Measurements from ENCODE around the gene C9orf153.

C9orf153 gene

GRCh38 chr9:86250123-86250522, 9.3 kb downstream of the C9orf153 start:
- no peak for DNase-seq
- no peak for TF ChIP-seq POLR2A (IDR thresholded peaks at IDR 0.05; ENCODE audit: low read length)
- no peak for TF ChIP-seq GATA1 (IDR thresholded peaks at IDR 0.05; ENCODE audit: low read depth, low read length)

GRCh38 chr9:86248746-86249145, 10.7 kb downstream of the C9orf153 start:
- TF ChIP-seq POLR2A (IDR thresholded peaks at IDR 0.05; ENCODE audit: low read length) (no peak), GATA1 (IDR thresholded peaks at IDR 0.05; ENCODE audit: low read depth, low read length) (no peak)

GRCh38 chr9:86246752-86247161, 12.7 kb downstream of the C9orf153 start:
- peak; percentile 5 for DNase-seq
- TF ChIP-seq GATA1 (IDR thresholded peaks at IDR 0.05; ENCODE audit: low read depth, low read length), result no peak
- TF ChIP-seq POLR2A (IDR thresholded peaks at IDR 0.05; ENCODE audit: low read length), result no peak

More at GRCh38 chr9:86248746-86249145, 10.7 kb downstream of the C9orf153 start:
- no peak for DNase-seq

- DNase-seq, result no peak
These were observed 17.4 kb downstream of the C9orf153 start for GRCh38 chr9:86242071-86242470.

GRCh38 chr9:86241216-86241615, 18.2 kb downstream of the C9orf153 start:
- TF ChIP-seq POLR2A (IDR thresholded peaks at IDR 0.05; ENCODE audit: low read length) (no peak), GATA1 (IDR thresholded peaks at IDR 0.05; ENCODE audit: low read depth, low read length) (no peak)
- DNase-seq, result no peak

More at GRCh38 chr9:86242071-86242470, 17.4 kb downstream of the C9orf153 start:
- TF ChIP-seq POLR2A (IDR thresholded peaks at IDR 0.05; ENCODE audit: low read length), result no peak

GRCh38 chr9:86238861-86239770, 20.3 kb downstream of the C9orf153 start:
- TF ChIP-seq GATA1 (IDR thresholded peaks at IDR 0.05; ENCODE audit: low read depth, low read length), result no peak
- DNase-seq, result no peak

- TF ChIP-seq POLR2A (IDR thresholded peaks at IDR 0.05; ENCODE audit: low read length) (no peak), GATA1 (IDR thresholded peaks at IDR 0.05; ENCODE audit: low read depth, low read length) (no peak)
- peak; percentile 10 to 60 for DNase-seq
These were observed 28.6 kb downstream of the C9orf153 start for GRCh38 chr9:86230858-86231257.

- no peak for DNase-seq
- no peak for TF ChIP-seq GATA1 (IDR thresholded peaks at IDR 0.05; ENCODE audit: low read depth, low read length)
- TF ChIP-seq POLR2A (IDR thresholded peaks at IDR 0.05; ENCODE audit: low read length), result no peak
These were observed 36.8 kb downstream of the C9orf153 start for GRCh38 chr9:86222667-86223066.

- DNase-seq, result peak; percentile 8 to 59
- no peak for TF ChIP-seq POLR2A (IDR thresholded peaks at IDR 0.05; ENCODE audit: low read length)
- TF ChIP-seq GATA1 (IDR thresholded peaks at IDR 0.05; ENCODE audit: low read depth, low read length), result no peak
These were observed 39.9 kb downstream of the C9orf153 start for GRCh38 chr9:86219606-86220005.

GRCh38 chr9:86217076-86217755, 42.2 kb downstream of the C9orf153 start:
- TF ChIP-seq GATA1 (IDR thresholded peaks at IDR 0.05; ENCODE audit: low read depth, low read length) (no peak), POLR2A (IDR thresholded peaks at IDR 0.05; ENCODE audit: low read length) (no peak)
- peak in 1 of 2 experiments; percentile 20 for DNase-seq

GRCh38 chr9:86207193-86207592, 52.3 kb downstream of the C9orf153 start:
- DNase-seq, result no peak

GRCh38 chr9:86202338-86202882, 57.0 kb downstream of the C9orf153 start:
- TF ChIP-seq POLR2A (IDR thresholded peaks at IDR 0.05; ENCODE audit: low read length) (no peak), GATA1 (IDR thresholded peaks at IDR 0.05; ENCODE audit: low read depth, low read length) (no peak)
- DNase-seq, result peak; percentile 74 to 78

More at GRCh38 chr9:86207193-86207592, 52.3 kb downstream of the C9orf153 start:
- TF ChIP-seq POLR2A (IDR thresholded peaks at IDR 0.05; ENCODE audit: low read length) (no peak), GATA1 (IDR thresholded peaks at IDR 0.05; ENCODE audit: low read depth, low read length) (no peak)

- no peak for DNase-seq
- TF ChIP-seq POLR2A (IDR thresholded peaks at IDR 0.05; ENCODE audit: low read length) (no peak), GATA1 (IDR thresholded peaks at IDR 0.05; ENCODE audit: low read depth, low read length) (no peak)
These were observed 57.8 kb downstream of the C9orf153 start for GRCh38 chr9:86201474-86202337.
